HEK293 (cell line): ENCODE data around the gene LGI1.

ENCODE experiments used
- CTCF ChIA-PET: fragments of 350-600 bp; formaldehyde crosslinking; extraction: SDS; loops from one replicate; lab custom pipeline; 2021; ENCODE audit warnings: antibody characterized with exemption; lab: Yijun Ruan, JAX
- POLR2A ChIA-PET: fragments of 300-600 bp; formaldehyde crosslinking; extraction: SDS; loops from one replicate; lab custom pipeline; 2020; ENCODE audit warnings: antibody characterized with exemption, inconsistent platforms; lab: Yijun Ruan, JAX
- H3K27ac ChIP-seq: fragments of 200-500 bp; sonication (Bioruptor generic); 2 replicates; pipeline ENCODE4 v1.5.1; 2014; ENCODE audit warnings: low read depth, low read length, control low read depth, inconsistent platforms; ENCODE audit errors: extremely low read depth
- H3K36me3 ChIP-seq, 2 experiments: fragments of 200-500 bp in 1 of 2; sonication (Bioruptor generic) in 1 of 2; 1 replicate in 1 of 2; 2 replicates in 1 of 2; pipeline ENCODE4 v1.5.1; 2014 to 2017; ENCODE audit warnings: inconsistent platforms in 2 of 2, low read length in 2 of 2; ENCODE audit not compliant: control insufficient read depth in 2 of 2, insufficient read depth in 1 of 2
- H3K4me1 ChIP-seq: fragments of 200-500 bp; sonication (Bioruptor generic); 2 replicates; pipeline ENCODE4 v1.5.1; 2014; ENCODE audit warnings: mild to moderate bottlenecking, low read length, inconsistent platforms; ENCODE audit not compliant: control insufficient read depth, insufficient read depth
- H3K4me3 ChIP-seq: 2 replicates; pipeline ENCODE4 v1.5.1; 2011; ENCODE audit warnings: low read depth, mild to moderate bottlenecking, control low read depth, low read length, moderate library complexity
- H3K9me3 ChIP-seq: fragments of 200-500 bp; sonication (Bioruptor generic); 2 replicates; pipeline ENCODE4 v1.5.1; 2014; ENCODE audit warnings: low read depth, low read length, inconsistent platforms; ENCODE audit not compliant: control insufficient read depth, insufficient read depth
- BCL11B ChIP-seq: fragments of 450-650 bp; formaldehyde crosslinking; IDR thresholded peaks from 2 replicates; pipeline ENCODE4 v1.5.1; 2016; ENCODE audit warnings: low read depth, missing biosample characterization, missing genetic modification characterization
- BCL6B ChIP-seq: fragments of 450-650 bp; formaldehyde crosslinking; IDR thresholded peaks from 2 replicates; pipeline ENCODE4 v1.5.1; 2017; ENCODE audit warnings: missing biosample characterization, missing genetic modification characterization
- IKZF3 ChIP-seq: fragments of 450-650 bp; IDR thresholded peaks from 2 replicates; pipeline ENCODE4 v1.5.0; 2018; ENCODE audit warnings: missing biosample characterization, mild to moderate bottlenecking, missing genetic modification characterization, moderate library complexity
- KLF16 ChIP-seq: fragments of 450-650 bp; formaldehyde crosslinking; IDR thresholded peaks from 2 replicates; pipeline ENCODE4 v1.5.1; 2017; ENCODE audit warnings: missing biosample characterization, missing genetic modification characterization
- KLF9 ChIP-seq: fragments of 450-650 bp; formaldehyde crosslinking; IDR thresholded peaks from 2 replicates; pipeline ENCODE4 v1.5.1; 2016; ENCODE audit warnings: missing biosample characterization, missing genetic modification characterization, low read depth
- PBX3 ChIP-seq: sonication (generic); formaldehyde crosslinking; IDR thresholded peaks from 2 replicates; pipeline ENCODE4 v1.8.1; 2022; ENCODE audit warnings: mild to moderate bottlenecking, moderate library complexity, missing genetic modification reagents
- PRDM1 ChIP-seq: fragments of 450-650 bp; formaldehyde crosslinking; IDR thresholded peaks from 2 replicates; pipeline ENCODE4; 2016; ENCODE audit warnings: missing biosample characterization, missing genetic modification characterization
- REST ChIP-seq: fragments of 450-650 bp; formaldehyde crosslinking; IDR thresholded peaks from 2 replicates; pipeline ENCODE4 v1.5.1; 2016; ENCODE audit warnings: missing biosample characterization, missing genetic modification characterization
- ZFHX2 ChIP-seq: fragments of 450-650 bp; formaldehyde crosslinking; conservative IDR thresholded peaks from 2 replicates; pipeline ENCODE4 v1.5.1; 2016; ENCODE audit warnings: missing biosample characterization, missing genetic modification characterization
- ZFP3 ChIP-seq: fragments of 450-650 bp; formaldehyde crosslinking; IDR thresholded peaks from 2 replicates; pipeline ENCODE4 v1.5.1; 2016; ENCODE audit warnings: low read depth, missing biosample characterization, missing genetic modification characterization
- ZFP69B ChIP-seq: fragments of 450-650 bp; formaldehyde crosslinking; IDR thresholded peaks from 2 replicates; pipeline ENCODE4 v1.5.1; 2016; ENCODE audit warnings: missing biosample characterization, missing genetic modification characterization
- ZNF133 ChIP-seq: fragments of 450-650 bp; formaldehyde crosslinking; IDR thresholded peaks from 2 replicates; pipeline ENCODE4 v1.5.1; 2016; ENCODE audit warnings: missing biosample characterization, missing genetic modification characterization
- ZNF155 ChIP-seq: fragments of 450-650 bp; formaldehyde crosslinking; IDR thresholded peaks from 2 replicates; pipeline ENCODE4 v1.5.1; 2016; ENCODE audit warnings: missing biosample characterization, missing genetic modification characterization
- ZNF157 ChIP-seq: fragments of 450-650 bp; formaldehyde crosslinking; IDR thresholded peaks from 2 replicates; pipeline ENCODE4 v1.5.1; 2016; ENCODE audit warnings: missing biosample characterization, missing genetic modification characterization
- ZNF16 ChIP-seq: fragments of 450-650 bp; formaldehyde crosslinking; IDR thresholded peaks from 2 replicates; pipeline ENCODE4 v1.5.1; 2016; ENCODE audit warnings: low read depth, missing biosample characterization, missing genetic modification characterization
- ZNF274 ChIP-seq, 2 experiments: fragments of 200-500 bp in 1 of 2; fragments of 450-650 bp in 1 of 2; sonication (Bioruptor generic) in 1 of 2; formaldehyde crosslinking in 1 of 2; IDR thresholded peaks; 2 replicates each; pipeline versions ENCODE4 v1.5.1 to v1.6.1; 2014 to 2016; ENCODE audit warnings: borderline replicate concordance in 1 of 2, inconsistent platforms in 1 of 2, low read length in 1 of 2, missing biosample characterization in 1 of 2, missing genetic modification characterization in 1 of 2
- ZNF302 ChIP-seq: fragments of 450-650 bp; formaldehyde crosslinking; IDR thresholded peaks from 2 replicates; pipeline ENCODE4 v1.5.1; 2016; ENCODE audit warnings: missing biosample characterization, missing genetic modification characterization, low read depth
- ZNF311 ChIP-seq: fragments of 450-650 bp; formaldehyde crosslinking; IDR thresholded peaks from 2 replicates; pipeline ENCODE4 v1.5.1; 2017; ENCODE audit warnings: missing biosample characterization, missing genetic modification characterization, borderline replicate concordance
- ZNF366 ChIP-seq: fragments of 450-650 bp; formaldehyde crosslinking; conservative IDR thresholded peaks from 2 replicates; pipeline ENCODE4 v1.5.1; 2016; ENCODE audit warnings: missing biosample characterization, missing genetic modification characterization
- ZNF426 ChIP-seq: fragments of 450-650 bp; formaldehyde crosslinking; IDR thresholded peaks from 2 replicates; pipeline ENCODE4 v1.5.1; 2017; ENCODE audit warnings: missing biosample characterization, missing genetic modification characterization, mild to moderate bottlenecking, inconsistent platforms, moderate library complexity
- ZNF580 ChIP-seq: fragments of 450-650 bp; formaldehyde crosslinking; IDR thresholded peaks from 2 replicates; pipeline ENCODE4 v1.5.1; 2016; ENCODE audit warnings: missing biosample characterization, missing genetic modification characterization
- ZNF610 ChIP-seq: fragments of 450-650 bp; formaldehyde crosslinking; IDR thresholded peaks from 2 replicates; pipeline ENCODE4 v1.5.1; 2016; ENCODE audit warnings: missing biosample characterization, missing genetic modification characterization, borderline replicate concordance
- ZNF670 ChIP-seq: fragments of 450-650 bp; formaldehyde crosslinking; IDR thresholded peaks from 2 replicates; pipeline ENCODE4 v1.5.1; 2016; ENCODE audit warnings: missing biosample characterization, missing genetic modification characterization, low read depth
- ZNF791 ChIP-seq: fragments of 450-650 bp; formaldehyde crosslinking; IDR thresholded peaks from 2 replicates; pipeline ENCODE4 v1.5.1; 2016; ENCODE audit warnings: missing biosample characterization, missing genetic modification characterization
- ZSCAN16 ChIP-seq: fragments of 450-650 bp; formaldehyde crosslinking; IDR thresholded peaks from 2 replicates; pipeline ENCODE4 v1.5.1; 2016; ENCODE audit warnings: missing biosample characterization, missing genetic modification characterization

Gene LGI1

GRCh38 chr10:93719901-93720300 lies 37.8 kb upstream of the LGI1 start:
- Histone ChIP-seq H3K9me3 (no peaks in the 10 kb centered on the region), H3K4me1 (no peaks in the 10 kb centered on the region), H3K27ac (no peak overlapping the region), H3K36me3 (no peaks in the 10 kb centered on the region), H3K4me3 (no peak overlapping the region)
- TF ChIP-seq ZNF16 (tag by site-specific recombination) = no peak
- no peak for TF ChIP-seq ZNF426 (tag by site-specific recombination)
- TF ChIP-seq ZNF155 (tag by site-specific recombination) = no peak
- no peak for TF ChIP-seq ZNF133 (tag by site-specific recombination)
- no peak for TF ChIP-seq ZFP3
- no peak for TF ChIP-seq BCL11B (tag by site-specific recombination)
- TF ChIP-seq PRDM1 (tag by site-specific recombination) = no peak
- no peak for TF ChIP-seq ZSCAN16 (tag by site-specific recombination)
- TF ChIP-seq IKZF3 (tag by site-specific recombination) = no peak
- TF ChIP-seq ZNF610 (tag by site-specific recombination) = no peak
- TF ChIP-seq ZNF580 (tag by site-specific recombination) = no peak
- TF ChIP-seq ZFP69B (tag by site-specific recombination) = no peak
- no peak for TF ChIP-seq ZNF302
- no peak for TF ChIP-seq ZNF791 (tag by site-specific recombination)
- no peak for TF ChIP-seq PBX3 (CRISPR knock-in tag)
- TF ChIP-seq ZNF670 (tag by site-specific recombination) = no peak
- TF ChIP-seq ZFHX2 = no peak
- ChIA-PET POLR2A (interaction anchor here (1.0 to 1.2 kb wide), 2 partner anchors 10 to 17 kb away, joined by 3 read pairs; partner anchors contain the start of gene FRA10AC1), CTCF (interaction anchor here (1.0 to 3.7 kb wide), 2 partner anchors 27 to 96 kb away, joined by 3 to 14 read pairs; no protein-coding TSS in a partner anchor)

GRCh38 chr10:93722550-93722949 lies 35.2 kb upstream of the LGI1 start:
- CTCF ChIA-PET = interaction anchor here (0.7 to 3.7 kb wide), 6 partner anchors 10 to 168 kb away, joined by 3 to 14 read pairs (median 4); no protein-coding TSS in a partner anchor
- Histone ChIP-seq H3K27ac (no peak overlapping the region), H3K9me3 (no peaks in the 10 kb centered on the region), H3K4me3 (no peak overlapping the region), H3K4me1 (no peaks in the 10 kb centered on the region), H3K36me3 (no peaks in the 10 kb centered on the region)
- POLR2A ChIA-PET = no interaction called here
- TF ChIP-seq ZNF366 = no peak
- TF ChIP-seq BCL6B (tag by site-specific recombination) = no peak
- no peak for TF ChIP-seq ZNF311 (tag by site-specific recombination)
- TF ChIP-seq REST = no peak
- no peak for TF ChIP-seq KLF16 (tag by site-specific recombination)
- TF ChIP-seq ZNF157 (tag by site-specific recombination) = no peak
- TF ChIP-seq KLF9 (tag by site-specific recombination) = no peak
- TF ChIP-seq ZNF274 (IDR thresholded peaks at IDR 0.05; ENCODE audit: low read length) = no peak
- TF ChIP-seq ZNF274 (tag by site-specific recombination; IDR thresholded peaks at IDR 0.05; ENCODE audit: borderline replicate concordance) = no peak
